ENCODE measurements around the gene INO80E.

INO80E gene

DNA sequence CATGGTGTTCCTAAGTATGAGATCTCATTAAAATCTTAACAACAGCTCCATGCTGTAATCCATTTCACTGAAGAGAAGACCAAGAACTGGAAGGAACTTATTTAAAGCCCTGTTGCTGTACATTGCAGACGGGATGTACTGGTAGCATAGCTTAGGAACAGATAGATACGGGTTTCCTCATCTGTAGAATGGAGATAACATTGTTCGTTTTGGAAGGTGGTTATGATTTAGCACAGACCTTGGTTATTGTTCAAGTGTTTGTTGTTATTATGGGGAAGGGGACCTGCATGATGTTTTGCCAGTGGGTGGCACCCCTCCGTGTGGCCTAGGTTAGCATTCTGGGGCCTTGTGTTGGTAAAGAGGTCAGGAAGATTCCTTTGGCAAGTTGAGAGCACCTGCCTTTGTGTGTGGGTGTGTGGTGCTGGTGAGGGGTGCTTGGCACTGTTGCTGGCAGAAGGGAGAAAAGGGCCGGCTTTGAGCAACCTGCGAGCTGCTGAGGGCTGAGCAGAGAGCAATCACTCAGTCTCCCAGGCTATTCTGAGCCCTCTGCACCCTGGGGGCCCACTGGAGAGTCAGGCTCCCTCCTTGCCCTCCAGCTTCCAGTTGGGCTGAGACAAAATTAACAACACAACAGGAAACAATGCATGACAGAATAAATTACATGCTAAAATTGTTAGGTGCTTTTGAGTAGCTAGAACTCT is 20.1 kb upstream of the INO80E start:
- DNase-seq: no peak

- DNase-seq: no peak
Measured at GRCh38 chr16:29977063-29977825, 18.8 kb upstream of the INO80E start.

GRCh38 chr16:29978081-29978480 is 18.0 kb upstream of the INO80E start:
- DNase-seq: no peak

DNA sequence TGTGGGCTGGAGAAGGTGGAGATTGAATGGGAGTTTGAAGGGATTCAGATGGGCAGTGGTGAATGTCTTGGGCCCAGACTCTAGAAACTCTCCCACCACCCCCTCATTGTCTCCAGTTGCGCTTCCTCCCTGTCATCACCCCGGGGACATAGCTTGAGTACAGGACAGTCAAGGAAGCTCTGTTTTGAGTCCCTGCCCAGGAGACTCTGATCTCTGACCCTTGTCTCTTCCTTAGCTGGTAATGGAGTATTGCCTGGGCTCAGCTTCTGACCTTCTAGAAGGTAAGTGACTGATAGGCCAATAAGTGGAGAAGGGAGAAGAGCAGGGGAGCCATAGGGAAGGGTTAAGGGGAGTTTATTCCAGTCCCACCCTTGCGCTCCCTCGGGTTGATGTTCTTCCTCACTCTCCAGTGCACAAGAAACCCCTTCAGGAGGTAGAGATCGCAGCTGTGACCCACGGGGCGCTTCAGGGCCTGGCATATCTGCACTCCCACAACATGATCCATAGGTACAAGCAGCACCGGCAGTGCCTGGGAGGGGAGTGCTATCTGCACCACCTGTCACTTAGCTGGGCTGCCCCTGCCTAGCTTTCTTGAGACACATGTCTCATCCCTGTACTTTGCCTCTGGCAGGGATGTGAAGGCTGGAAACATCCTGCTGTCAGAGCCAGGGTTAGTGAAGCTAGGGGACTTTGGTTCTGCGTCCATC is 17.3 kb upstream of the INO80E start:
- DNase-seq: no peak

GRCh38 chr16:29982560-29983419 is 13.3 kb upstream of the INO80E start:
- no peak for DNase-seq

GRCh38 chr16:29983420-29984136 is 12.5 kb upstream of the INO80E start:
- DNase-seq: no peak

DNA sequence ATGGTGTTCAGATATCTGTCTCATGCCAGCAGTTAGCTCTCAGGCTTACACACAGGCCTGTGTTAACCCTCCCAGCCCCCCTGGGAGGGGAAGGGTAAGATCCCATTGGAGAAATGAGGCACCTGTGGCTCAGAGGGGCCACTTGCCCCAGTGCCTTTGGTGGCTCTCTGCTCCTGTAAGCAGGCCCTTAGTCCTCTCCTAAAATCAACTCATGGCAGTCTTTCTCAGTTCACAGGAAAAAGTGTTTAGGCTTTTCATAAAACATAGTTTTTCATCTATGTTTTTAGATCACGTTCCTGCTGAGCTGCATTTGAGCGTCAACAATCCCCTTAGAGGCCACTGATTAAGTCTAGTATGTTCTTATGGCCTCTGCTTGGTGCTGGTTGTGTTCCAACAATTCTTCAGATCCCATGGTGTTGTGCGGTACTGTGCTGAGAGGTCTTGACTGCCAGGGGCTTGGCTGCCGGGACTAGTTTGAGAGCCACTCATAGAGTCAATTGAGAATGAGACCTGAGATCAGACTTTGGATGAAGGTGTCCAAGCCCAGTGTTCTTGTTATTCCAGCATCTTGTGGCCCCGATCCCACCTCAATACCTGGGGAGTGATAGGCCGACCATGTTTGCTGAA is 11.8 kb upstream of the INO80E start:
- no peak for DNase-seq

- DNase-seq: no peak
Measured at GRCh38 chr16:29984764-29985147, 11.3 kb upstream of the INO80E start.

- DNase-seq: no peak
Measured at GRCh38 chr16:29985271-29985811, 10.7 kb upstream of the INO80E start.

DNA sequence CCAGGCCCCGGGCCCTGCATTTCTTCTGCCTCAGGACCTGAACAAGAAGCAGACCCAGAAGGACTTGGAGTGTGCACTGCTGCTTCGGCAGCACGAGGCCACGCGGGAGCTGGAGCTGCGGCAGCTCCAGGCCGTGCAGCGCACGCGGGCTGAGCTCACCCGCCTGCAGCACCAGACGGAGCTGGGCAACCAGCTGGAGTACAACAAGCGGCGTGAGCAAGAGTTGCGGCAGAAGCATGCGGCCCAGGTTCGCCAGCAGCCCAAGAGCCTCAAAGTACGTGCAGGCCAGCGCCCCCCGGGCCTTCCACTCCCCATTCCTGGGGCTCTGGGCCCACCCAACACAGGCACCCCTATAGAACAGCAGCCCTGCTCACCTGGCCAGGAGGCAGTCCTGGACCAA is 9.8 kb upstream of the INO80E start:
- DNase-seq: no peak

- no peak for DNase-seq
Measured at GRCh38 chr16:29986931-29987330, 9.1 kb upstream of the INO80E start.

DNA sequence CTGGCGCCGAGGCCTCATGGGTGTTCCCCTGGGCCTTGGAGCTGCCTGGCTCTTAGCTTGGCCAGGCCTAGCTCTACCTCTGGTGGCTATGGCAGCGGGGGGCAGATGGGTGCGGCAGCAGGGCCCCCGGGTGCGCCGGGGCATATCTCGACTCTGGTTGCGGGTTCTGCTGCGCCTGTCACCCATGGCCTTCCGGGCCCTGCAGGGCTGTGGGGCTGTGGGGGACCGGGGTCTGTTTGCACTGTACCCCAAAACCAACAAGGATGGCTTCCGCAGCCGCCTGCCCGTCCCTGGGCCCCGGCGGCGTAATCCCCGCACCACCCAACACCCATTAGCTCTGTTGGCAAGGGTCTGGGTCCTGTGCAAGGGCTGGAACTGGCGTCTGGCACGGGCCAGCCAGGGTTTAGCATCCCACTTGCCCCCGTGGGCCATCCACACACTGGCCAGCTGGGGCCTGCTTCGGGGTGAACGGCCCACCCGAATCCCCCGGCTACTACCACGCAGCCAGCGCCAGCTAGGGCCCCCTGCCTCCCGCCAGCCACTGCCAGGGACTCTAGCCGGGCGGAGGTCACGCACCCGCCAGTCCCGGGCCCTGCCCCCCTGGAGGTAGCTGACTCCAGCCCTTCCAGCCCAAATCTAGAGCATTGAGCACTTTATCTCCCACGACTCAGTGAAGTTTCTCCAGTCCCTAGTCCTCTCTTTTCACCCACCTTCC is 8.5 kb upstream of the INO80E start:
- no peak for DNase-seq

DNA sequence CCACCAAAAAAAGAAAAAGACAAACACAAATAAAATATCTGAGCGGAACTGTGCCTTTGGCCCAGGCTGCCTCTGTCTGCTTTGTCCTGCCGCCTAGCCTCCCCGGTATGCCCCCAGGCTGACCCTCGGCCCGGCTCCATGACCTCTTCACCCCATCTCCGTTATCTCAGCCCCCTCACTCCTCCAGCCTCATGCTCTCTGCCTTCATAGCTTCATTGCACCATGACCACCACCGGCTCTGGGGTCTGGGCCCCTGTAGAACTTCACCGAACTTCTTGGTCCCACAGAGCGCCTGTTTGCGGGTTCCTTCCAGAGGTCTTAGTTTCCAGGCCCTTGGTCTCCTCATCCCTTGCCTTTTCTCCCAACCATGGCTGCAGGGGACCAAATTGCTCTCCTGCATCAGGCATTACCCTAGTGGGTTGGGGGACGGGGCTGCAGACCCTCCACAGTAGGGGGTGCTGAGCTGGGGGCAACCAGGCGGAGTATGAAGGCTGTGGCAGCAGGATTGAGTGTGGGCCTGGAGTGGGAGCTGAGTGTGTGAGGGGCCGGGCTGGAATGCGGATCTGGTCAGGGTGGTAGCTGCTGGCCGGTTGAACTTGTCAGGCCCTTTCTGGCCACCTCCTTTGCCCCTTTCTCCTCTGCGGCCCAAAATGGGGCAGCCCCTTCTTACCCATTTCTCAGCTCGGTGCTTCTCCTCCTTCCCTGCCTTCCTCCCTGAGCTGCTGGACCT is 7.5 kb upstream of the INO80E start:
- DNase-seq: no peak

DNA sequence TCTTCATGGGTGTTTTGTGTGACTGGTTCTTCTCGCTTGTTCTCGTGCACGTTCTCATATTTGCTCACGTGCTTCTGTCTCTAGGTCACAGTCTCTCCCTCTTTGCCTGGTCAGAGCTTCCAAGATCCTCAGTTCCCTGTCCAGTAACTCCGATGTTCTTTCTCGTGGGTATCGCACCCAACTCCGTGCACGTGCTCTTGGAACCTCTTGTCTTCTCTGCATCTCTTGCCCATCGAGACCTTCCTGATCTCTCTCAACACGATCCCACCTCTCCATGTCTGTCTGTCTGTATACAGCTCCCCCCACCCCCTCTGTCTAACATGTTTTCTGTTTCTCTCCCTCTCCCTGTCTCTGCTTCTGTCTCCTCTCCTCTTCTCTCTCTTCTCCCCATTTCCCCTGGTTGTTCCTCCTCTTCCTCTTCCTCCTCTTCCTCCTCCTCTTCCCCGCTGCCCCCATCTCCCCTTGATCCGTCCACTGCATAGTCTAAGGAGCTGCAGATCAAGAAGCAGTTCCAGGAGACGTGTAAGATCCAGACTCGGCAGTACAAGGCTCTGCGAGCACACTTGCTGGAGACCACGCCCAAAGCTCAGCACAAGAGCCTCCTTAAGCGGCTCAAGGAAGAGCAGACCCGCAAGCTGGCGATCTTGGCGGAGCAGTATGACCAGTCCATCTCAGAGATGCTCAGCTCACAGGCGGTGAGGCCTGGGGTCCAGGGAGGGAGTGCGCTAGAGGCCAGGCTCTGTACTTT is 6.8 kb upstream of the INO80E start:
- DNase-seq: no peak

DNA sequence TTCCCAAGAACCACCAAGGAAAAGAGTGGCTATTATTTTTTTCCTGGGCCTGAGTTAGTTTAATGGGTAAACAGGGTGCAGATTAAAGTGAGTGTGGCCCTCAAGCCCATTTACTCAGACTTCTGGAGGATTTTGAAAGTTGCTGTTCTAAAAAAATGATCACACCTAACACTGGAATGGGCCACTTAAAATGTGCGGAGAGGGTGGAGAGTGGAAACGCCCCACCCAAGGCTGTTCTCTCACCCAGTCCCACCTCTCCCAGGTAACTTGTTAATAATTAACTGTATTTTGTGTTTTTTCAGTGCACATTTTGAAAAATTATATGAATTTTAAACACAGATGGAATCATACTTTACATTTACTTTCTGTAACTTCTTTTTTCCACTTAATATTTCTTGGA is 6.0 kb upstream of the INO80E start:
- no peak for DNase-seq

DNA sequence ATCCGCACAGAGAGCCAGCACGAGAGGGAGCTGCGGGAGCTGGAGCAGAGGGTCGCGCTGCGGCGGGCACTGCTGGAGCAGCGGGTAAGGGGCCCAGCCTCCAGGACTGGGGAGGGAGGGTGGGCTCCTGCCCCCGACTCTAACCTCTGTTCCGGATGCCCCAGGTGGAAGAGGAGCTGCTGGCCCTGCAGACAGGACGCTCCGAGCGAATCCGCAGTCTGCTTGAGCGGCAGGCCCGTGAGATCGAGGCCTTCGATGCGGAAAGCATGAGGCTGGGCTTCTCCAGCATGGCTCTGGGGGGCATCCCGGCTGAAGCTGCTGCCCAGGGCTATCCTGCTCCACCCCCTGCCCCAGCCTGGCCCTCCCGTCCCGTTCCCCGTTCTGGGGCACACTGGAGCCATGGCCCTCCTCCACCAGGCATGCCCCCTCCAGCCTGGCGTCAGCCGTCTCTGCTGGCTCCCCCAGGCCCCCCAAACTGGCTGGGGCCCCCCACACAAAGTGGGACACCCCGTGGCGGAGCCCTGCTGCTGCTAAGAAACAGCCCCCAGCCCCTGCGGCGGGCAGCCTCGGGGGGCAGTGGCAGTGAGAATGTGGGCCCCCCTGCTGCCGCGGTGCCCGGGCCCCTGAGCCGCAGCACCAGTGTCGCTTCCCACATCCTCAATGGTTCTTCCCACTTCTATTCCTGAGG is 5.0 kb upstream of the INO80E start:
- no peak for DNase-seq

- no peak for DNase-seq
Measured at GRCh38 chr16:29991571-29991904, 4.5 kb upstream of the INO80E start.

- no peak for DNase-seq
Measured at GRCh38 chr16:29992344-29992967, 3.6 kb upstream of the INO80E start.
